ENCODE measurements around the gene KLHDC1. TPM values are rescaled to one million over a fixed set of nuclear protein-coding genes. Genes with fewer than 3 reads are reported as not detected.
"Not testable (repeated sequence)": the region's sequence is repeated elsewhere in the genome, so short reads cannot be mapped to it uniquely, and the experiment has no call there.

KLHDC1 gene, protein sequence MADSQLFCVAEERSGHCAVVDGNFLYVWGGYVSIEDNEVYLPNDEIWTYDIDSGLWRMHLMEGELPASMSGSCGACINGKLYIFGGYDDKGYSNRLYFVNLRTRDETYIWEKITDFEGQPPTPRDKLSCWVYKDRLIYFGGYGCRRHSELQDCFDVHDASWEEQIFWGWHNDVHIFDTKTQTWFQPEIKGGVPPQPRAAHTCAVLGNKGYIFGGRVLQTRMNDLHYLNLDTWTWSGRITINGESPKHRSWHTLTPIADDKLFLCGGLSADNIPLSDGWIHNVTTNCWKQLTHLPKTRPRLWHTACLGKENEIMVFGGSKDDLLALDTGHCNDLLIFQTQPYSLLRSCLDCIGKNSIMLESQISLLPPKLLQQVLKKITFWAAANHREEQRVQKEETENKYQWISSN
- total RNA-seq (10 to 100 TPM in 3 of 5 experiments, 1 to 10 TPM in 2; 2.6 to 18.0 (median 12.2) TPM), polyA plus RNA-seq (1 to 10 TPM; 5.5 to 6.1 TPM), total RNA-seq (12.1 reads per million, percentile 40 among the genes with 10 or more reads in this experiment)

DNA sequence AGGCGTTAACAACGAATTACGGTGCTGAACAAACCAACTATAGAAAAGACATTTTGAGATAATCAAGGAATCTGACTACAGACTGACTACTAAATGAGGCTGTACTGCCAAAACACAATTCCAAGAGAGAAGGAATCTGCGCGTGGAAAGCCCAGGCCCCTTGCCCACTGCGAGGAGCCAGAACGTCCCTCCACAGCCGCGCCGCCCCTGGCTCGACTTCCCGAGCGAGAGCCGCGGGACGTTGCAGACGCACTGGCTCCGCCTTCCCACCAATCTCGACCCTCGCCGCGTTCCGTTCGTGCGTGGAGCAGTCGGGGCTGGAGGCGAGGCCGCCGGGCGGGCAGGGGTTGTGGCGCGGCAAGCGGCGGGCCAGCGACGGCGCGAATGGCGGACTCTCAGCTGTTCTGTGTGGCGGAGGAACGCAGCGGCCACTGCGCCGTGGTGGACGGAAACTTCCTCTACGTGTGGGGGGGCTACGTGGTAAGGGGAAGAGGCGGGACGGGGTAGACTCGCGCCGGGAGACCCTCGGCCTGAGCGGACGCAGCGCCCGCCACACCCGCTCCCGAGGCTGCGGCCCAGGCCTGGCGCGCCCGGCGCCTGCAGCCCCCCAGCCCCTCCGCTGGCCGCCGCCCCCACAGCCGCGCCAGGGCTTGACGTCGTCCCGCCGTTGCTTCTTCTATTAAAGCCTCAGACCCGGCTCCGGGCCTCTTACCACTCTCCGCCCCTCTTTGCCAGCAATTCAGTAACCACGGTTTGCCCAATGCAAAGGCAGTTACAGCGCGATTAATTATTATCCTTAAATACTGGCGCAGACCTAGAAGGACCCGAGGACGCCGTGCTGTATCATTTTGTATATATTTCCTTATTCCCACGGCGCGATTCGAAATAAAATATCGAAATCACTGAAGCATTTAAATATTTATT lies at the start of gene KLHDC1:
Gene KLHDC1, plus strand, starts transcription at position 310 of the 924 bp plus-strand sequence. Its CDS starts 75 bp downstream, at position 385.
- DNase-seq (peak; percentile 70 to 84 (median 80)), ATAC-seq (peak; percentile 89)
- Mint-ChIP-seq H3K27ac (peak within 1 kb of the TSS; percentile 79 to 99 (median 94)), H3K27me3 (no peaks in the 10 kb centered on the region), H3K9me3 (no peaks in the 10 kb centered on the region), H3K36me3 (peaks cover 0 to 1% (median 0%) of the 10 kb centered on the region in 5 donors), H3K4me3 (peak within 1 kb of the TSS; percentile 81 to 100 (median 89)), H3K4me1 (peaks cover 20 to 52% (median 43%) of the 10 kb centered on the region in 7 donors)
- Histone ChIP-seq H3K27me3 (ENCODE audit: control insufficient read depth in 2 of 2, insufficient read depth in 2 of 2, low read length in 2 of 2) (no peaks in the 10 kb centered on the region), H3K4me1 (ENCODE audit: control insufficient read depth in 2 of 2, insufficient read depth in 2 of 2, low read length in 2 of 2) (peaks cover 8 to 19% of the 10 kb centered on the region in 2 donors), H3K36me3 (ENCODE audit: control insufficient read depth in 2 of 3, insufficient read depth in 3 of 3, low read length in 3 of 3) (peaks cover 0 to 4% (median 0%) of the 10 kb centered on the region in 3 experiments), H3K27ac (ENCODE audit: low read depth, low read length) (peak within 1 kb of the TSS; percentile 80), H3K9me3 (ENCODE audit: control insufficient read depth in 2 of 3, low read length in 3 of 3) (no peaks in the 10 kb centered on the region), H3K4me3 (ENCODE audit: low read length) (peak within 1 kb of the TSS; percentile 67)
- intact Hi-C loops (cut with micrococcal nuclease), result loop anchor here (1.0 to 10.0 kb wide), 8 partner anchors 16 to 542 kb away; partner anchors contain the start of genes MGAT2 (in 1 of the 2), NEMF (in 1 of the 2), RPL36AL (in 1 of the 2) and RPS29 (in 1 of the 2)
- ChIA-PET CTCF (interaction anchor here (0.8 to 1.0 kb wide), 2 partner anchors 59 to 73 kb away, joined by 4 to 6 read pairs; partner anchors contain the start of genes MGAT2 and RPL36AL), POLR2A (interaction anchor here (0.6 to 7.8 kb wide), 11 partner anchors 22 to 1961 kb away, joined by 3 to 64 read pairs (median 4); partner anchors contain the start of genes KLHDC2, MGAT2, RPL36AL and SOS2)

DNA sequence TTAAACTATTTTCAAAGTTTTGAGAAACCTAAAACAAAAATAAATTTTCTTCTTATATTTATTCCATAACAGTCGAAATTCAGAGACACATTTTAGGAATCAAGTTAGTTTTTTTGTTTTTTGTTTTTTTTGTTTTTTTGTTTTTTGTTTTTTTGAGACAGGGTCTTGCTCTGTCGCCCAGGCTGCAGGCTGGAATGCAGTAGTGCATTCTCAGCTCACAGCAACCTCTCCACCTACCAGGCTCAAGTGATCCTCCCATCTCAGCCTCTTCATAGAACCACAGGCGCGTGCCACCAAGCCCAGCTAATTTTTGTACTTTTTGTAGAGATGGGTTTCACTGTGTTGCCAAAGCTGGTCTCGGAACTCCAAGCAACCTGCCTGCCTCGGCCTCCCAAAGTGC lies 39.4 kb upstream of the KLHDC1 start:
- no peak overlapping the region for H3K4me3 ChIP-seq (ENCODE audit: low read length)
- ChIA-PET CTCF (no interaction called here), POLR2A (no interaction called here)
- H3K4me1 ChIP-seq (ENCODE audit: control insufficient read depth in 2 of 2, insufficient read depth in 2 of 2, low read length in 2 of 2), result no peaks in the 10 kb centered on the region
- DNase-seq (no peak), ATAC-seq (no peak)
- no peak overlapping the region for H3K27ac ChIP-seq (ENCODE audit: low read depth, low read length)
- Mint-ChIP-seq H3K9me3 (no peaks in the 10 kb centered on the region), H3K4me3 (no peak overlapping the region), H3K4me1 (peaks cover 0 to 3% (median 0%) of the 10 kb centered on the region in 7 donors), H3K27me3 (no peaks in the 10 kb centered on the region), H3K36me3 (peaks cover 0 to 7% (median 0%) of the 10 kb centered on the region in 5 donors), H3K27ac (no peak overlapping the region)
- H3K36me3 ChIP-seq (ENCODE audit: control insufficient read depth in 2 of 3, insufficient read depth in 3 of 3, low read length in 3 of 3), result no peaks in the 10 kb centered on the region
- intact Hi-C loops (cut with micrococcal nuclease), result no loop called here
- H3K27me3 ChIP-seq (ENCODE audit: control insufficient read depth in 2 of 2, insufficient read depth in 2 of 2, low read length in 2 of 2), result no peaks in the 10 kb centered on the region
- no peaks in the 10 kb centered on the region for H3K9me3 ChIP-seq (ENCODE audit: control insufficient read depth in 2 of 3, low read length in 3 of 3)

DNA sequence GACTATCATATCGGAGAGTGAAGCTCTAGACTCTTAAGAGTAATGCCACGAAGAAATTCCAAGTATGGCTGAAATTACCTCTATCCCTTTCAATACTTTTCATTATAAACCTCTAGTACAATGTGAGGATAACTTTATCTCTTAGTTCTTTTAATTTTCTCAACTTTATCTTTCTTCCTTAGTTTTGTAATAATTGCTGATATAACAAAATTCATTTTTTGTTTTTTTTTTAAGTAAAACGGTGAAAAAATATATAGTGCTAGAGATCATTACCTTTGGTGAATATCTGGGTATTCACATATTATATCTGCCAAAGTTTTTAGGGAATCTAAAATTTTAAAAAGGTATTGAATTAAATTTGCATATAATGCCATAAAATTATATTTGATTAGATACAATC lies 38.4 kb upstream of the KLHDC1 start:
- Histone ChIP-seq H3K36me3 (ENCODE audit: control insufficient read depth in 2 of 3, insufficient read depth in 3 of 3, low read length in 3 of 3) (no peaks in the 10 kb centered on the region), H3K9me3 (ENCODE audit: control insufficient read depth in 2 of 3, low read length in 3 of 3) (no peaks in the 10 kb centered on the region), H3K4me1 (ENCODE audit: control insufficient read depth in 2 of 2, insufficient read depth in 2 of 2, low read length in 2 of 2) (no peaks in the 10 kb centered on the region), H3K4me3 (ENCODE audit: low read length) (no peak overlapping the region), H3K27ac (ENCODE audit: low read depth, low read length) (no peak overlapping the region), H3K27me3 (ENCODE audit: control insufficient read depth in 2 of 2, insufficient read depth in 2 of 2, low read length in 2 of 2) (no peaks in the 10 kb centered on the region)
- Mint-ChIP-seq H3K36me3 (peaks cover 0 to 7% (median 0%) of the 10 kb centered on the region in 5 donors), H3K9me3 (no peaks in the 10 kb centered on the region), H3K27ac (no peak overlapping the region), H3K4me1 (peaks cover 0 to 3% (median 0%) of the 10 kb centered on the region in 7 donors), H3K4me3 (no peak overlapping the region), H3K27me3 (no peaks in the 10 kb centered on the region)
- CTCF ChIA-PET, result no interaction called here
- ATAC-seq (no peak), DNase-seq (no peak)
- POLR2A ChIA-PET, result no interaction called here
- intact Hi-C loops (cut with micrococcal nuclease), result no loop called here

DNA sequence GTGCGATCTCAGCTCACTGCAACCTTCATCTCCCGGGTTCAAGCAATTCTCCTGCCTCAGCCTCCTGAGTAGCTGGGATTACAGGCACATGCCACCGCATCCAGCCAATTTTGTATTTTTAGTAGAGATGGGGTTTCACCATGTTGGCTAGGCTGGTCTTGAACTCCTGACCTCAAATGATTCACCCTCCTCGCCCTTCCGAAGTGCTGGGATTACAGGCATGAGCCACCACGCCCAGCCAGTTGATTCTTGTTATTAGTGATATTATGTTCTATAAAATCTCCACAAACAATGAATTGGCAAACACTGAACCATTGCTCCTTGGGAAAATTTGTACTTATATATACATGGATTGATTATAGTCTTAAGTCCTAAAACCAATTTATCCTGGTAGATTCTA lies 35.4 kb upstream of the KLHDC1 start:
- CTCF ChIA-PET, result not testable (repeated sequence)

DNA sequence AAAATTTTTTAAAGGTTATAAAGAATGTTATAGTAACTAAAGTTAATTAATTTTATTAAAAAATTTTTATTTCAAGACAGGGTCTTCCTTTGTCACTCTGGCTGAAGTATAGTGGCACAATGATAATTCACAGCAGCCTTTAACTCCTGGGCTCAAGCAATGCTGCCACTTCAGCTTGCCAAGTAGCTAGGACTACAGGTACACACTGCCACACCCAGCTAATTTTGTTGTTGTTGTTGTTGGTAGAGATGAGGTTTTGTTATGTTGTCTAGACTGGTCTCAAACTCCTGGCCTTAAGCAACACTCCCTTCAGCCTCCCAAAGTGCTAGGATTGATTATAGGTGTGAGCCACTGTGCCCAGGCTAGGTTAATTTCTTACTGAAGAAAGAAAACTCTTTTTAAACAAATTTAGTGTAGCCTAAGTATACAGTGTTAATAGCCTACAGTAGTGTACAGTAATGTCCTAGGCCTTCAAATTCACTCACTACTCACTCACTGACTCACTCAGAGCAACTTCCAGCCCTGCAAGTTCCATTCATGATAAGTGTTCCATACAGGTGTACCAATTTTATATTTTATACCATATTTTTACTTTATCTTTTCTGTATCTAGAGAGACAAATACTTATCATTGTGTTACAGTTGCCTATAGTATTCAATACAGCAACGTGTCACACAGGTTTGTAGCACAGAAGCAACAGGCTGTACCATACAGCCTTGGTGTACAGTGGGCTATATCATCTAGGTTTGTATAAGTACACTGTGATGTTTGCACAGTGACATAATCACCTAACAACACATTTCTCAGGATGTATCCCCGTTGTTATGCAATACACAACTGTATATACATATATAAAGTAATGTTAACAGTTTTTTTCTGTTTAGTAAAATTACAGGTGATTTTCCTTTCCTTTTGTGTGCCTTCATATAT lies 33.1 kb upstream of the KLHDC1 start:
- Mint-ChIP-seq H3K27me3 (no peaks in the 10 kb centered on the region), H3K27ac (no peak overlapping the region), H3K4me1 (no peaks in the 10 kb centered on the region), H3K36me3 (peaks cover 0 to 2% (median 0%) of the 10 kb centered on the region in 5 donors), H3K9me3 (no peaks in the 10 kb centered on the region), H3K4me3 (no peak overlapping the region)
- no peaks in the 10 kb centered on the region for H3K36me3 ChIP-seq (ENCODE audit: control insufficient read depth in 2 of 3, insufficient read depth in 3 of 3, low read length in 3 of 3)
- no peak for ATAC-seq
- POLR2A ChIA-PET, result no interaction called here
- H3K27me3 ChIP-seq (ENCODE audit: control insufficient read depth in 2 of 2, insufficient read depth in 2 of 2, low read length in 2 of 2), result no peaks in the 10 kb centered on the region
- DNase-seq, result no peak
- no peak overlapping the region for H3K27ac ChIP-seq (ENCODE audit: low read depth, low read length)
- no peaks in the 10 kb centered on the region for H3K4me1 ChIP-seq (ENCODE audit: control insufficient read depth in 2 of 2, insufficient read depth in 2 of 2, low read length in 2 of 2)
- H3K9me3 ChIP-seq (ENCODE audit: control insufficient read depth in 2 of 3, low read length in 3 of 3), result no peaks in the 10 kb centered on the region
- CTCF ChIA-PET, result no interaction called here
- no peak overlapping the region for H3K4me3 ChIP-seq (ENCODE audit: low read length)
- intact Hi-C loops (cut with micrococcal nuclease), result no loop called here

More for the DNA sequence above, 35.4 kb upstream of the KLHDC1 start:
- H3K27ac Mint-ChIP-seq; H3K36me3 ChIP-seq (ENCODE audit: control insufficient read depth in 2 of 3, insufficient read depth in 3 of 3, low read length in 3 of 3); H3K4me3 ChIP-seq (ENCODE audit: low read length); H3K9me3 Mint-ChIP-seq; H3K9me3 ChIP-seq (ENCODE audit: control insufficient read depth in 2 of 3, low read length in 3 of 3); H3K4me3 Mint-ChIP-seq; H3K4me1 ChIP-seq (ENCODE audit: control insufficient read depth in 2 of 2, insufficient read depth in 2 of 2, low read length in 2 of 2); DNase-seq; H3K27ac ChIP-seq (ENCODE audit: low read depth, low read length); H3K27me3 ChIP-seq (ENCODE audit: control insufficient read depth in 2 of 2, insufficient read depth in 2 of 2, low read length in 2 of 2); H3K27me3 Mint-ChIP-seq; H3K4me1 Mint-ChIP-seq; ATAC-seq; intact Hi-C loops (cut with micrococcal nuclease); H3K36me3 Mint-ChIP-seq: not testable (repeated sequence)
- POLR2A ChIA-PET, result interaction anchor here (0.6 kb wide), 1 partner anchor 1137 kb away, joined by 4 read pairs; no protein-coding TSS in a partner anchor
